ENCODE results near the gene CUBN. TPM values are rescaled to one million over a fixed set of nuclear protein-coding genes. Genes with fewer than 3 reads are reported as not detected.

Gene CUBN
- total RNA-seq, 1 donor from 2014 or later, result 0.22 TPM

GRCh38 chr10:17081431-17081830 lies 48.2 kb downstream of the CUBN start:
- DNase-seq (no peak), ATAC-seq (ENCODE audit: poor library complexity) (no peak)
- intact Hi-C loops (cut with DNase I), result no loop called here

DNA sequence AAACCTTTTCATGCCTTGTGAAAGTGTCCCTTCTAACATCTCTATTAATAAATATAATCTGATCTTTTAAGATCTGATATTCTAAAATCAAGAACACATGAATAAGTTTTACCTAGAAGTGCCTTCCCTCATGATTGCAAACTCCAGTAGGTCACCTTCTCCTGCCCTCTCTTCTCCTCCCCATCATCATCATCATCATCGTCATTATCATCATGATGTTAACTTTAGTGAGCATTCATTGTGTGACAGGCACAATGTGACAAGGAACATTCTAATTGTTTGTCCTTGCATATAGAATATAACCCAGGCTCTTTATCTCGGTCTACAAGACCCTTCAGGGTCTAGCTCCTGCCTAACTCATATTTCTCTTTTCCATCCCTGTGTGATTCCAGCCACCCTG lies 51.7 kb downstream of the CUBN start:
- DNase-seq, result no peak
- ATAC-seq (ENCODE audit: poor library complexity), result no peak
- intact Hi-C loops (cut with DNase I), result no loop called here

- no peak for ATAC-seq (ENCODE audit: poor library complexity)
- intact Hi-C loops (cut with DNase I), result no loop called here
Measured at GRCh38 chr10:17077346-17077781, 52.2 kb downstream of the CUBN start.

GRCh38 chr10:17076626-17077345 lies 52.8 kb downstream of the CUBN start:
- intact Hi-C loops (cut with DNase I), result no loop called here
- ATAC-seq (ENCODE audit: poor library complexity) (no peak), DNase-seq (no peak)

More at GRCh38 chr10:17077346-17077781, 52.2 kb downstream of the CUBN start:
- no peak for DNase-seq

GRCh38 chr10:17075533-17076359 lies 53.9 kb downstream of the CUBN start:
- ATAC-seq (ENCODE audit: poor library complexity), result peak; percentile 66
- DNase-seq, result no peak
- intact Hi-C loops (cut with DNase I), result no loop called here

DNA sequence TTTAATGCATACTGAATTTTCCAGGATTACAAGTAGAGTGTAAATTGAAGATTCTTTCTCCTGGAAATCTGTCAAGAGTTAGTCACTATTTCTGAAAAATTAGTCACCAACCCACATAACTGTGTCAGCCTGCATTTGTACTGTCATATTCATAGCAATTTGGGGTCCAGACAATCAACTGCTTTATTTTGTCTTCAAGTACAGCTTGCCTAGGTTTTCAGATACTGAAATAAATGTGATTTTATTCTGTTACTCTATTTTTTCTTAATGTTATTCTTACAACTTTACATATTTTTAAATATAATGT lies 55.1 kb downstream of the CUBN start:
- intact Hi-C loops (cut with DNase I), result no loop called here
- ATAC-seq (ENCODE audit: poor library complexity) (no peak), DNase-seq (no peak)

DNA sequence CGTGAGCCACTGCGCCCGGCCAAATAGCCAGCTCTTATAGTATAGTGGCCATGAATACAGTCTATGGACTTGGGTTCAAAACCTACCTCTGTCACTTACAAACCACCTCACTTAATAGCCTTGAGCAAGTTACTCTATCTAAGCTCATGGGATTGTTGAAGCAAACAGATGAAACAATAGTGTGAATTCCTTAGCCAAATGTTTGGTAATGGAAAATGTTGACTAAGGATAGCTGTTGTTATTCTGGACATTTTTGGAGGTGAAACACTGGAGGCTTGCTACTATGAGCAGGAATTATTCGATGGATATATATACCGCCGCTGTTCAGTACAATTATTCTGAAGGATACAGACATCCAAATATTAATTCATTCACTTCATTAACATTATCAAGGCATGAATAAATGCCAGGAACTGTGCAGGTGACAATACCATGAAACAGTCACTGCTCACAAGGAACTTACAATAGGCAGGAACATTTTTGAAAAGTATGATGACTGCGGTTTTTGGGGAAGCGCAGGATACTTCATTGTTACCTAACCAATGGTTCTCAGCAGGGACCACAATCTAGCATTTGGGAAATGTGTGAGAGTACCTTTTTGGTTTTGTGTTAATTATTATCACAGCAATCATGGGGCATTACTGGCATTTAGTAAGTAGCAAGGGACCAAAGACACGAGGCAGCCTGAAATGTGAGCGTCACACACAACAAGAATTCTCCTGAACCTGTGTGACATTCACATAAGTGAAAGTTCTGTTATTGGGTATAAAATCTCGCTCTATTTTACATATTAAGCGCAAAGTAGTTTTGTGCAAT lies 55.7 kb downstream of the CUBN start:
- DNase-seq (no peak), ATAC-seq (ENCODE audit: poor library complexity) (no peak)
- intact Hi-C loops (cut with DNase I), result no loop called here

DNA sequence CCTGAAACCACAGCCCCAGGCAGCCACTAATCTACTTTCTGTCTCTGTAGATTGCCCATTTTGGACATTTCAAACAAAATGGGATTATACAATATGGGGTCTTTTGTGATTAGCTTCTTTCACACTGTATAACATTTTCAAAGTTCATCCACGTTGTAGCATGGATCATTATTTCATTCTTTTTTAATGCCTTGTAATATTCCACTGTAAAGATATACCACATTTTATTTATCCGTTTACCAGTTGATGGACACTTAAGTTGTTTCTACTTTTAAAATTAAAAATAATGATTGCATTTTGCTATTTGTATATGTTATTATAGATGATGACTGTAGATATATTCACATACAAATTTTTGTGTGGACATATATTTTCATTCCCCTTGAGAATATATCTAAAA lies 60.7 kb downstream of the CUBN start:
- DNase-seq (no peak), ATAC-seq (ENCODE audit: poor library complexity) (no peak)
- intact Hi-C loops (cut with DNase I), result no loop called here

- ATAC-seq (ENCODE audit: poor library complexity), result no peak
- intact Hi-C loops (cut with DNase I), result no loop called here
- DNase-seq, result no peak
Measured at GRCh38 chr10:17067376-17068264, 62.0 kb downstream of the CUBN start.

DNA sequence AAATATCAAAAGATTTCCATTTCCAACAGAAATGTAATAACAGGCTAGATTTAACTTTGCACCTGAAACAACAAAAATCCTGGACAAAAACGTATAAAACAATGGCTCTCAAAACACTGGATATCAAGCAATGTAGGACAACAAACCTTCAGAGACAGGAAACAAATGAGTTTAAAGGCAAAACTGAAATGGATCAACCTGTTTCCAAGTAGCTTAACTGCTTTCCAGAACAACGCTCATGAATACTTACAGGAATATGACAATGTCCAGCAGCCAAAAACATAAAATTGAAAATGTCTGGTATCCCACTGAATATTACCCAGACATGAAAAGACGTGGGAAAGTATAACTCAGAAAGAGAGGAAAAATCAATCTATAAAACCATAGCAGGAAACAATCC lies 62.8 kb downstream of the CUBN start:
- intact Hi-C loops (cut with DNase I), result no loop called here
- no peak for ATAC-seq (ENCODE audit: poor library complexity)

DNA sequence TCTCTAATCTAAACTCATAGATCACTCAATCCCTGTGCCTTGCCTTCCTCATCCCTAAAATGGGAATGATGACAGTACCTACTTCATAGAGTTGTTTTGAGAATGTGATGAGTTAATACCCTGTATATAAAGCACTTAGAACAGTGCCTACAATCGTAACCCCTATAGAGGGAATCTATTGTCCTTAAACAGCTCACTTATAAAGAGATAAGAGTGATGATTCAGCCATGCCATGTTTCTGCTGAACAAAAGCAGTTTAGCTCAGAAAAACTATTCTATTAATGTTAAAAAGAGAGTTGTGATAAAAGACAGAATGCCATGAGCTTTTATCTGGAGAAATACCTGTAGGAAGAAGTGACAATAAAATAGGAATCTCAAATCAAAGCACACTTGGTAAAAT lies 63.6 kb downstream of the CUBN start:
- intact Hi-C loops (cut with DNase I), result no loop called here
- ATAC-seq (ENCODE audit: poor library complexity), result no peak

More for the DNA sequence above, 62.8 kb downstream of the CUBN start:
- no peak for DNase-seq

DNA sequence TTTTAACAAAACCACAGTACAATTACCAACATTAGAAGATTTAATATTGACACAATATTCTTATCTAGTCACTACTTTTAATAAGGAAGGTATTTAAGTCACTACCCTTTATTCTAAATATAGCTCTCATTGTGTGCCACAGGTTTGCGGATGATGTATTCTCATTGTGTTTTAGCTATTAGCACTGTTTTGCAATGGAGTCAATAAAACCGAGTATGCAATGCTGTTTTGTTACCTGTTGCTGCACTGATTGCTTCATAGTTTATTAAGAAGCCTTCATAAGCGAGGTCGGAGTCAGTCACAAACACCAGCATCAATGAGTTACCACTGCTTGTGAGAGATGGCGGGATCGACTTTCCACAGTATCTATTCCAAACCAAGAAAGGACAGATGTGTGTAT lies 64.3 kb downstream of the CUBN start:
- no peak for DNase-seq
- intact Hi-C loops (cut with DNase I), result no loop called here
- no peak for ATAC-seq (ENCODE audit: poor library complexity)

More for the DNA sequence above, 63.6 kb downstream of the CUBN start:
- no peak for DNase-seq

DNA sequence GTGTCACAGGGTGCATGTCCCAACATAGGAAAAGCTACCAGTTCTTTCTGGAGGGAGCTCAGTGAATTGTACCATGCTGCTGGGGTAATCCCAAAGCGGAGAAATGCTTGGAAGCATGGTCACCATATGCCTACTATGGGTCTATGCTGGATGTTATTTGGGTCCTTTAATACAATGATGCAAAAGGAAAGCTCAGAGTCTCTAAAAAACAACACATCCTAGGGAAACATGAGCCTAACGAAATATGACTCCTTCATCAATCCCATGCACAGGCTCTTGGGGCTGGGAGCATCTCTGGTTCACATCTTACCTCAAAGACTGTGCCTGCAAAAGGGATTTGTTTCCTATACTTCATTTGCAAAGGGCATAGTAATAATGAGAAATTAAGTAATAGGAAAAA lies 65.2 kb downstream of the CUBN start:
- intact Hi-C loops (cut with DNase I), result no loop called here

GRCh38 chr10:17062955-17063484 lies 66.6 kb downstream of the CUBN start:
- intact Hi-C loops (cut with DNase I), result no loop called here
- DNase-seq (peak; percentile 44), ATAC-seq (ENCODE audit: poor library complexity) (peak; percentile 29)

More for the DNA sequence above, 65.2 kb downstream of the CUBN start:
- DNase-seq, result no peak
- no peak for ATAC-seq (ENCODE audit: poor library complexity)

GRCh38 chr10:17062493-17062892 lies 67.1 kb downstream of the CUBN start:
- intact Hi-C loops (cut with DNase I), result no loop called here
- DNase-seq (no peak), ATAC-seq (ENCODE audit: poor library complexity) (no peak)

- intact Hi-C loops (cut with DNase I), result no loop called here
- no peak for ATAC-seq (ENCODE audit: poor library complexity)
- no peak for DNase-seq
Measured at GRCh38 chr10:17062009-17062408, 67.6 kb downstream of the CUBN start.

DNA sequence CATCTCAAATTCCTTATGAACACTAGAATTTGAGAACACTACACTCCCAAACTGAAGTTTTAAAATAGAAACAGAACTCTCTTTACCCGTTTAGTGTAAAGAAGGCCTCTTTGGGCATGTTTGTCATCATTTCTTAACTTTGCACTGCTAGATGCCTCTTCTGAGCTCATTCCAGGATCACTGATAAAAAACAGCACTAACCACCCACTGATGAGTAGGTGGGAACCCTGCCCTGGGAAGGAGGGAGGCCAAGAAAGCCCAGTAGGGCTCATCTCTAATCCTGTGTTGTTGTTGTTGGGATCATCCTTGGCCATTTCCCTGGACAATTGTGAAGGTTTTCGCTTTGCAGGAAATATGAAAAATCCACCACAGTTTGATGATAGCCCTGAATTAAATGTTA lies 68.2 kb downstream of the CUBN start:
- intact Hi-C loops (cut with DNase I), result no loop called here
- ATAC-seq (ENCODE audit: poor library complexity) (no peak), DNase-seq (no peak)

DNA sequence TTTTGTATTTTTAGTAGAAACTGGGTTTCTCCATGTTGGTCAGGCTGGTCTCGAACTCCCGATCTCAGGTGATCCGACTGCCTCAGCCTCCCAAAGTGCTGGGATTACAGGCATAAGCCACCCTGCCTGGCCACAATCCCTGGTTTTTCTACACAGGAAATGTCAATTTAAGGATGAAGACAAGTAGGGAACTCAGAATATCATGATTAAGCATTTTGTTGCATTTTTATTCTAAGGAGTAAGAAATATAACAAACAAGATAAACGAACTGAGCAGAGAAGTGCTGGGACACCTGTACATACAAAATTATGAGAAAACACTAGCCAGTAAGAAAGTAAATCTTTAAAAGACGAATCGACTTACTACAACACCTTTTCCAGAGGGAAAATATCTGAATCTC lies 69.3 kb downstream of the CUBN start:
- intact Hi-C loops (cut with DNase I), result no loop called here
- ATAC-seq (ENCODE audit: poor library complexity) (no peak), DNase-seq (no peak)

All from Right ventricle myocardium superior (tissue), 1 donor.